Smooth muscle cell (in vitro differentiated cells): ENCODE data around the gene TMEM176B. TPM values are rescaled to one million over a fixed set of nuclear protein-coding genes. Genes with fewer than 3 reads are reported as not detected.

Experiments
- DNase-seq: peaks from one replicate; lab custom pipeline; 2025; ENCODE audit not compliant: unreplicated experiment; lab: John Stamatoyannopoulos, UW
- H2AFZ ChIP-seq: fragments of 200-600 bp; sonication (generic); 2 replicates; pipeline ENCODE4 v1.6.0; 2016; ENCODE audit warnings: antibody characterized with exemption, low read depth, mild to moderate bottlenecking
- H3F3A ChIP-seq: fragments of 200-600 bp; sonication (generic); 2 replicates; pipeline ENCODE4 v1.6.0; 2017; ENCODE audit warnings: antibody characterized with exemption, low read depth
- H3K27ac ChIP-seq: fragments of 200-600 bp; sonication (generic); 2 replicates; pipeline ENCODE4 v1.5.1; 2016; ENCODE audit warnings: low read depth, mild to moderate bottlenecking
- H3K27me3 ChIP-seq: fragments of 200-600 bp; sonication (generic); 2 replicates; pipeline ENCODE4 v1.6.1; 2016; ENCODE audit warnings: low read depth, mild to moderate bottlenecking
- H3K36me3 ChIP-seq: fragments of 200-600 bp; sonication (generic); 2 replicates; pipeline ENCODE4 v1.5.1; 2016; ENCODE audit warnings: low read depth
- H3K4me1 ChIP-seq: fragments of 200-600 bp; sonication (generic); 2 replicates; pipeline ENCODE4 v1.5.1; 2016; ENCODE audit warnings: low read depth
- H3K4me2 ChIP-seq: fragments of 200-600 bp; sonication (generic); 2 replicates; pipeline ENCODE4 v1.6.0; 2016; ENCODE audit warnings: mild to moderate bottlenecking
- H3K4me3 ChIP-seq: fragments of 200-600 bp; sonication (generic); 2 replicates; pipeline ENCODE4 v1.5.1; 2016; ENCODE audit warnings: mild to moderate bottlenecking
- H3K79me2 ChIP-seq: fragments of 200-600 bp; sonication (generic); 2 replicates; pipeline ENCODE4 v1.6.0; 2016; ENCODE audit warnings: low read depth, mild to moderate bottlenecking
- H3K9ac ChIP-seq: fragments of 200-600 bp; sonication (generic); 2 replicates; pipeline ENCODE4 v1.6.0; 2016; ENCODE audit warnings: low read depth
- H3K9me3 ChIP-seq: fragments of 200-600 bp; sonication (generic); replicated peaks from 2 replicates; pipeline ENCODE4 v1.5.1; 2016; ENCODE audit warnings: low read depth
- H4K20me1 ChIP-seq: fragments of 200-600 bp; sonication (generic); 2 replicates; pipeline ENCODE4 v1.6.0; 2016; ENCODE audit warnings: low read depth
- WGBS: methylation state at CpG from one replicate; pipeline ENCODE4 v1.1.7; 2016; ENCODE audit warnings: low lambda C conversion rate; 5-methylcytosine and 5-hydroxymethylcytosine counted together
- polyA plus RNA-seq: library from polyadenylated mRNA; unstranded; fragments of >200 nt; fragmentation: Nextera tagmentation; extraction: Ambion mirVana; gene quantifications from 2 replicates; pipeline ENCODE4 v1.2.1, GENCODE V29; 2016
- total RNA-seq: library from RNA; depleted of rRNA; stranded (reverse); fragments of >200 nt; gene quantifications from 2 replicates; pipeline ENCODE4 v1.2.3, GENCODE V29; 2014
- TF ChIP-seq, protein P1 (sequence below): fragments of 200-600 bp; sonication (generic); IDR thresholded peaks from 2 replicates; pipeline ENCODE4 v1.5.1; 2017; ENCODE audit warnings: borderline replicate concordance, mild to moderate bottlenecking, antibody characterized with exemption; ENCODE audit not compliant: insufficient read depth, poor library complexity, severe bottlenecking

Gene TMEM176B
- total RNA-seq, result 52.8 and 78.8 TPM in 2 replicates
- polyA plus RNA-seq, result 90.5 and 108 TPM in 2 replicates

GRCh38 chr7:150799741-150800580 lies at the start of gene TMEM176B:
Gene TMEM176B (minus strand): TSS chr7:150800364. CDS start chr7:150796569, 3,795 bp downstream.
- TF ChIP-seq, protein P1, sequence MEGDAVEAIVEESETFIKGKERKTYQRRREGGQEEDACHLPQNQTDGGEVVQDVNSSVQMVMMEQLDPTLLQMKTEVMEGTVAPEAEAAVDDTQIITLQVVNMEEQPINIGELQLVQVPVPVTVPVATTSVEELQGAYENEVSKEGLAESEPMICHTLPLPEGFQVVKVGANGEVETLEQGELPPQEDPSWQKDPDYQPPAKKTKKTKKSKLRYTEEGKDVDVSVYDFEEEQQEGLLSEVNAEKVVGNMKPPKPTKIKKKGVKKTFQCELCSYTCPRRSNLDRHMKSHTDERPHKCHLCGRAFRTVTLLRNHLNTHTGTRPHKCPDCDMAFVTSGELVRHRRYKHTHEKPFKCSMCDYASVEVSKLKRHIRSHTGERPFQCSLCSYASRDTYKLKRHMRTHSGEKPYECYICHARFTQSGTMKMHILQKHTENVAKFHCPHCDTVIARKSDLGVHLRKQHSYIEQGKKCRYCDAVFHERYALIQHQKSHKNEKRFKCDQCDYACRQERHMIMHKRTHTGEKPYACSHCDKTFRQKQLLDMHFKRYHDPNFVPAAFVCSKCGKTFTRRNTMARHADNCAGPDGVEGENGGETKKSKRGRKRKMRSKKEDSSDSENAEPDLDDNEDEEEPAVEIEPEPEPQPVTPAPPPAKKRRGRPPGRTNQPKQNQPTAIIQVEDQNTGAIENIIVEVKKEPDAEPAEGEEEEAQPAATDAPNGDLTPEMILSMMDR, result no peak
- H3F3A ChIP-seq, result no peaks in the 10 kb centered on the region
- H3K4me3 ChIP-seq, result peak within 1 kb of the TSS; percentile 62
- peak within 1 kb of the TSS; percentile 66 for H2AFZ ChIP-seq
- peak within 1 kb of the TSS; percentile 93 for H3K4me2 ChIP-seq
- peaks cover 54% of the 10 kb centered on the region for H3K27me3 ChIP-seq
- no peaks in the 10 kb centered on the region for H3K79me2 ChIP-seq
- H3K4me1 ChIP-seq, result no peaks in the 10 kb centered on the region
- no peaks in the 10 kb centered on the region for H3K36me3 ChIP-seq
- no peak for DNase-seq
- H3K9ac ChIP-seq, result no peak within 1 kb of the TSS
- H3K27ac ChIP-seq, result no peak within 1 kb of the TSS
- 23% methylated on average over 33 of the region's 75 CpGs for whole genome bisulfite sequencing
- no peaks in the 10 kb centered on the region for H3K9me3 ChIP-seq
- no peaks in the 10 kb centered on the region for H4K20me1 ChIP-seq

DNA sequence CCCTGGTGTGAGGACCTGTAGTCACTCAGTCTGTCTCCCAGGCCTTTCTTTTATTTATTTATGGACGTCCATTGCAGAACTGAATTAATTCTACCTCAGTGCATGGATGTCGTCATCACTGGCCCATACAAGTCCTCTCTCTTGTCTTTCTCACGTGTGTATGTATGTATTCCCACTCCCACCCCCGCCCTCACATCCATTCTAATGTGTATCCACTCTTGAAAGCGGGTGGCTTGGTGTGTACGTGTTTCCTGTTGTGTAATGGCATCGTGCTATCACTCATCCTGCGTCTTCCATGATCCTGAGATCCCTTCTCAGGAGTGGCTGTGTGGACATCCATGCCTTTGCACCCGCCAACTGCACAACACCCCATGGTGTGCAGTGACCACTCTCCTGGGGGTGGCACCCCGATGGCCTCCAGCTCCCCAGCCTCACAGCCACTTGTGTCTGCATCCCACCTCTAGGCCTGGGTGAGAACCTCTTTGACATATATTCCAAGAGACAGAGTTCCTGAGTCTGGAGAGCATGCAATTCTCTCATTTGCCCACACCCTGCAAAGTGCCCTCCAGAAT lies 49.1 kb upstream of the TMEM176B start:
- peaks cover 7% of the 10 kb centered on the region for H3K4me1 ChIP-seq
- H3K79me2 ChIP-seq, result no peaks in the 10 kb centered on the region
- H4K20me1 ChIP-seq, result no peaks in the 10 kb centered on the region
- H3K9me3 ChIP-seq, result no peaks in the 10 kb centered on the region
- no peaks in the 10 kb centered on the region for H3F3A ChIP-seq
- no peak overlapping the region for H2AFZ ChIP-seq
- H3K36me3 ChIP-seq, result no peaks in the 10 kb centered on the region
- no peak for DNase-seq
- no peak overlapping the region for H3K4me2 ChIP-seq
- no peak overlapping the region for H3K9ac ChIP-seq
- no peak overlapping the region for H3K27ac ChIP-seq
- peaks cover 5% of the 10 kb centered on the region for H3K27me3 ChIP-seq
- no peak overlapping the region for H3K4me3 ChIP-seq
- WGBS, result 84% methylated on average over 10 of the region's 10 CpGs
- TF ChIP-seq, protein P1, result no peak

DNA sequence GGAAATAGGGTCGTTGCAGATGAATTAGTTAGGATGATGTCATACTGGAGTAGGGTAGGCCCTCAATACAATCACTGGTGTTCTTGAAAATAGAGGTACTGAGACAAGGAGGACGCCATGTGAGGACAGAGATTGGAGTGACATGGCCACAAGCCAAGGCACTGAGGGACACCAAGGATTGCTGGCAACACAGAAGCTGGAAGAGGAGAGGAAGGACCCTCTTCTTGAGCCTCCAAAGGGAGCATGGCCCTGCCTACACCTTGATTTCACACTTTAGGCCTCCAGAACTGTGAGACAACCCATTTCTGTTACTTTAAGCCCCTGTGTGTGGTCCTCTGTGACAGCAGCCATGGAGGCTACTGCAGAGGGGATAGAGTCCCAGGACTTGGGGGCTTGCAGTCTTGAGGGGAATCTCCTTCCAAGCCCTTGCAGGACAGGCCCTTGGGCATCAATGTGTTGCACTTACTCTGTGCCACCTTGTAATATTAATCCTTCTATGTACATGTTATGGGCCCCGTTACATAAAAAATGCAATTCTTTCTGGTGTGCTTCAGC lies 48.5 kb upstream of the TMEM176B start:
- Histone ChIP-seq H3K9ac (no peak overlapping the region), H3F3A (no peaks in the 10 kb centered on the region), H4K20me1 (no peaks in the 10 kb centered on the region), H3K27me3 (peaks cover 5% of the 10 kb centered on the region), H3K4me3 (no peak overlapping the region), H3K79me2 (no peaks in the 10 kb centered on the region), H3K4me2 (no peak overlapping the region), H3K9me3 (no peaks in the 10 kb centered on the region), H3K27ac (no peak overlapping the region), H3K4me1 (peaks cover 7% of the 10 kb centered on the region), H2AFZ (no peak overlapping the region), H3K36me3 (no peaks in the 10 kb centered on the region)
- no peak for DNase-seq
- 86% methylated on average over 3 of the region's 3 CpGs for WGBS
- TF ChIP-seq, protein P1, result no peak
